HG03558 (cell line): ENCODE data around the gene FASLG.
"Not testable (repeated sequence)": the region's sequence is repeated elsewhere in the genome, so short reads cannot be mapped to it uniquely, and the experiment has no call there.

Source experiments
- ATAC-seq: cut with Tn5 transposase; IDR thresholded peaks from one replicate; pipeline ENCODE4 v1.9.1; 2021; ENCODE audit warnings: moderate number of reproducible peaks; ENCODE audit not compliant: unreplicated experiment; ENCODE audit errors: extremely low read depth

FASLG gene

GRCh38 chr1:172679000-172679772, 20.3 kb downstream of the FASLG start:
- no peak for ATAC-seq

GRCh38 chr1:172680244-172680643, 21.3 kb downstream of the FASLG start:
- no peak for ATAC-seq

GRCh38 chr1:172680733-172681275, 21.9 kb downstream of the FASLG start:
- no peak for ATAC-seq

- ATAC-seq: no peak
These were observed 23.9 kb downstream of the FASLG start for GRCh38 chr1:172682812-172683211.

GRCh38 chr1:172686143-172686542, 27.2 kb downstream of the FASLG start:
- no peak for ATAC-seq

GRCh38 chr1:172688428-172689085, 29.7 kb downstream of the FASLG start:
- ATAC-seq: not testable (repeated sequence)

- ATAC-seq: not testable (repeated sequence)
These were observed 32.0 kb downstream of the FASLG start for GRCh38 chr1:172690925-172691324.

GRCh38 chr1:172697534-172698002, 38.7 kb downstream of the FASLG start:
- ATAC-seq: no peak

- ATAC-seq: no peak
These were observed 39.3 kb downstream of the FASLG start for GRCh38 chr1:172698224-172698623.

- ATAC-seq: no peak
These were observed 40.2 kb downstream of the FASLG start for GRCh38 chr1:172699111-172699510.

GRCh38 chr1:172699695-172700227, 40.9 kb downstream of the FASLG start:
- no peak for ATAC-seq

- no peak for ATAC-seq
These were observed 41.7 kb downstream of the FASLG start for GRCh38 chr1:172700556-172700955.

- ATAC-seq: no peak
These were observed 45.1 kb downstream of the FASLG start for GRCh38 chr1:172704001-172704400.

- no peak for ATAC-seq
These were observed 45.7 kb downstream of the FASLG start for GRCh38 chr1:172704420-172705210.

GRCh38 chr1:172708452-172708851, 49.5 kb downstream of the FASLG start:
- ATAC-seq: no peak

- ATAC-seq: no peak
These were observed 52.7 kb downstream of the FASLG start for GRCh38 chr1:172711558-172711957.

GRCh38 chr1:172713466-172713865, 54.6 kb downstream of the FASLG start:
- ATAC-seq: no peak
